IMR-90 (cell line): Measurements from ENCODE around the gene MRPL23.

ENCODE experiments used
- CTCF ChIP-seq: conservative IDR thresholded peaks from 2 replicates; pipeline ENCODE4 v1.5.1; 2012; ENCODE audit warnings: mild to moderate bottlenecking, low read depth, low read length, improper control_type of control experiment
- NFE2L2 ChIP-seq: fragments of 150-350 bp; IDR thresholded peaks from 2 replicates; pipeline ENCODE4 v1.6.1; 2016; ENCODE audit warnings: low read depth, mild to moderate bottlenecking, low read length
- TF ChIP-seq, protein P1 (sequence below): fragments of 150-350 bp; IDR thresholded peaks from 2 replicates; pipeline ENCODE4 v1.6.1; 2016; ENCODE audit warnings: low read depth, mild to moderate bottlenecking, low read length, moderate library complexity, borderline replicate concordance

DNA sequence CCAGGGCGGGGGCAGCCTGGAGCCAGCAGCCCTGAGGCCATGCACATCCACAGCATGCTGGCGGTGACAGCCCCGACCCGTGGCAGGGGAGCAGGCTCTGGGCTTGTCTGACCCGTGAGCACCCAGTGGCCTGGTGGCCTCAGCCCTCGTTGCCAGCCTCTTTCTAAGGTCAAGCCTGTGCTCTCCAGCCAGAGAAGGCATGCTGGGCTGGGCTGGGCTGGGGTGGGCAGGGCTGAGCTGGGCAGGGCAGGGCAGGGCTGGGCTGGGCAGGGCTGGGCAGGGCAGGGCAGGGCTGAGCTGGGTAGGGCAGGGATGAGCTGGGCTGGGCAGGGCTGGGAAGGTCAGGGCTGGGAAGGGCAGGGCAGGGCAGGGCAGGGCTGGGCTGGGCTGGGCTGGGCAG, 39.9 kb downstream of the MRPL23 start:
- TF ChIP-seq CTCF (no peak), NFE2L2 (no peak)
- TF ChIP-seq, protein P1, sequence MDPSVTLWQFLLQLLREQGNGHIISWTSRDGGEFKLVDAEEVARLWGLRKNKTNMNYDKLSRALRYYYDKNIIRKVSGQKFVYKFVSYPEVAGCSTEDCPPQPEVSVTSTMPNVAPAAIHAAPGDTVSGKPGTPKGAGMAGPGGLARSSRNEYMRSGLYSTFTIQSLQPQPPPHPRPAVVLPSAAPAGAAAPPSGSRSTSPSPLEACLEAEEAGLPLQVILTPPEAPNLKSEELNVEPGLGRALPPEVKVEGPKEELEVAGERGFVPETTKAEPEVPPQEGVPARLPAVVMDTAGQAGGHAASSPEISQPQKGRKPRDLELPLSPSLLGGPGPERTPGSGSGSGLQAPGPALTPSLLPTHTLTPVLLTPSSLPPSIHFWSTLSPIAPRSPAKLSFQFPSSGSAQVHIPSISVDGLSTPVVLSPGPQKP, result no peak
